Pericardium fibroblast (primary cell): ENCODE measurements around the gene LILRB4. TPM values are rescaled to one million over a fixed set of nuclear protein-coding genes. Genes with fewer than 3 reads are reported as not detected.

ENCODE experiments used
- total RNA-seq: library from RNA; depleted of rRNA; stranded (reverse); fragments of >200 nt; gene quantifications from 2 replicates; pipeline ENCODE4 v1.2.3, GENCODE V29; 2015

LILRB4 gene
- not detected in 2 replicates for total RNA-seq

GRCh38 chr19:54662730-54663129 is at the start of gene LILRB4:
TSS of gene LILRB4 (plus strand) at chr19:54662985. CDS start at chr19:54663034, 49 bp downstream.

DNA sequence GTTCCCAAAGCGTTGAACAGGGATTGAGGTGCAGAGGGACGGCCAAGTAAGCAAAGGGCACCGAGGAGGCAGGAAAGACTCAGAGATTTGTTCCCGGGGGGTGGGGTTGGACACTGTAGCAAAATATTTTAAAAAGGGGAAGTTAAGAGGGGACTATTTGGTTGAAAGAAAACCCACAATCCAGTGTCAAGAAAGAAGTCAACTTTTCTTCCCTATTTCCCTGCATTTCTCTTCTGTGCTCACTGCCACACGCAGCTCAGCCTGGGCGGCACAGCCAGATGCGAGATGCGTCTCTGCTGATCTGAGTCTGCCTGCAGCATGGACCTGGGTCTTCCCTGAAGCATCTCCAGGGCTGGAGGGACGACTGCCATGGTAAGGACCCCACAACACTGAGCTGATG is 32.5 kb upstream of the LILRB4 start, which contains the start of gene LILRB1:
LILRB1 (plus strand) TSS at position 223 of the 400 bp plus-strand sequence. CDS start 590 bp downstream, outside the sequence.

Other genes starting within 250 kb of the LILRB4 start
- gene TTYH1, start 247.5 kb upstream of the LILRB4 start, total RNA-seq = 0.23 TPM in 1 of 2 replicates, not detected in the other
- 32.9 and 46.9 TPM in 2 replicates for gene LENG8, start 213.8 kb upstream of the LILRB4 start, total RNA-seq
- gene LENG9, start 199.2 kb upstream of the LILRB4 start, total RNA-seq = 10.2 and 11.6 TPM in 2 replicates
- 89.0 and 101 TPM in 2 replicates for gene CDC42EP5, start 189.7 kb upstream of the LILRB4 start, total RNA-seq
- not detected in 2 replicates for gene LAIR2, start 160.2 kb upstream of the LILRB4 start, total RNA-seq
- not detected in 2 replicates for gene LILRA2, start 89.2 kb upstream of the LILRB4 start, total RNA-seq
- not detected in 2 replicates for gene LILRA1, start 69.4 kb upstream of the LILRB4 start, total RNA-seq
- gene LILRB1, start 32.5 kb upstream of the LILRB4 start, total RNA-seq = not detected in 2 replicates
- gene KIR3DL3, start 61.5 kb downstream of the LILRB4 start, total RNA-seq = not detected in 2 replicates
- gene KIR2DL3, start 75.5 kb downstream of the LILRB4 start, total RNA-seq = not detected in 2 replicates
- gene KIR2DL1, start 106.8 kb downstream of the LILRB4 start, total RNA-seq = not detected in 2 replicates
- not detected in 2 replicates for gene KIR2DL4, start 140.6 kb downstream of the LILRB4 start, total RNA-seq
- not detected in 2 replicates for gene KIR3DL1, start 153.5 kb downstream of the LILRB4 start, total RNA-seq
- gene KIR2DS4, start 169.7 kb downstream of the LILRB4 start, total RNA-seq = not detected in 2 replicates
- gene KIR3DL2, start 187.5 kb downstream of the LILRB4 start, total RNA-seq = not detected in 2 replicates
- gene FCAR, start 211.2 kb downstream of the LILRB4 start, total RNA-seq = not detected in 2 replicates
- gene NCR1, start 243.2 kb downstream of the LILRB4 start, total RNA-seq = not detected in 2 replicates